ENCODE measurements around the gene KBTBD12. TPM values are rescaled to one million over a fixed set of nuclear protein-coding genes. Genes with fewer than 3 reads are reported as not detected.

Gene KBTBD12
- total RNA-seq, 2 experiments from 2014 or later, result not detected

- no peaks in the 10 kb centered on the region for H3K4me1 Mint-ChIP-seq (ENCODE audit: low read depth)
- DNase-seq (no peak), ATAC-seq (no peak)
- no peaks in the 10 kb centered on the region for H3K9me3 Mint-ChIP-seq (ENCODE audit: insufficient read depth)
- H3K36me3 Mint-ChIP-seq (ENCODE audit: low read depth), result no peaks in the 10 kb centered on the region
- POLR2A ChIA-PET, result no interaction called here
- no peak overlapping the region for H3K4me3 Mint-ChIP-seq
- H3K27ac Mint-ChIP-seq, result no peak overlapping the region
- CTCF ChIA-PET, result no interaction called here
- H3K27me3 Mint-ChIP-seq (ENCODE audit: low read depth), result peaks cover 15% of the 10 kb centered on the region
Measured at GRCh38 chr3:127981097-127981496, 66.1 kb downstream of the KBTBD12 start.

- Mint-ChIP-seq H3K27me3 (ENCODE audit: low read depth) (peaks cover 7% of the 10 kb centered on the region), H3K9me3 (ENCODE audit: insufficient read depth) (no peaks in the 10 kb centered on the region), H3K36me3 (ENCODE audit: low read depth) (no peaks in the 10 kb centered on the region), H3K27ac (no peak overlapping the region), H3K4me1 (ENCODE audit: low read depth) (no peaks in the 10 kb centered on the region), H3K4me3 (no peak overlapping the region)
- ChIA-PET POLR2A (no interaction called here), CTCF (interaction anchor here (0.6 kb wide), 1 partner anchor 22 kb away, joined by 3 read pairs; no protein-coding TSS in a partner anchor)
- DNase-seq (no peak), ATAC-seq (no peak)
Measured at GRCh38 chr3:127982155-127982554, 67.1 kb downstream of the KBTBD12 start.

GRCh38 chr3:127984241-127984975, 69.4 kb downstream of the KBTBD12 start:
- no peaks in the 10 kb centered on the region for H3K9me3 Mint-ChIP-seq (ENCODE audit: insufficient read depth)
- ChIA-PET CTCF (no interaction called here), POLR2A (no interaction called here)
- DNase-seq, result no peak
- no peak overlapping the region for H3K4me3 Mint-ChIP-seq
- peaks cover 3% of the 10 kb centered on the region for H3K27me3 Mint-ChIP-seq (ENCODE audit: low read depth)
- no peak overlapping the region for H3K27ac Mint-ChIP-seq
- H3K4me1 Mint-ChIP-seq (ENCODE audit: low read depth), result no peaks in the 10 kb centered on the region
- ATAC-seq, result no peak
- no peaks in the 10 kb centered on the region for H3K36me3 Mint-ChIP-seq (ENCODE audit: low read depth)

- ChIA-PET CTCF (no interaction called here), POLR2A (no interaction called here)
- H3K9me3 Mint-ChIP-seq (ENCODE audit: insufficient read depth), result no peaks in the 10 kb centered on the region
- H3K27ac Mint-ChIP-seq, result no peak overlapping the region
- DNase-seq (no peak), ATAC-seq (no peak)
- H3K27me3 Mint-ChIP-seq (ENCODE audit: low read depth), result peaks cover 3% of the 10 kb centered on the region
- H3K36me3 Mint-ChIP-seq (ENCODE audit: low read depth), result no peaks in the 10 kb centered on the region
- no peak overlapping the region for H3K4me3 Mint-ChIP-seq
- H3K4me1 Mint-ChIP-seq (ENCODE audit: low read depth), result no peaks in the 10 kb centered on the region
Measured at GRCh38 chr3:127985216-127985615, 70.2 kb downstream of the KBTBD12 start.

GRCh38 chr3:127985655-127986225, 70.7 kb downstream of the KBTBD12 start:
- peaks cover 3% of the 10 kb centered on the region for H3K27me3 Mint-ChIP-seq (ENCODE audit: low read depth)
- no peak for ATAC-seq
- no peaks in the 10 kb centered on the region for H3K4me1 Mint-ChIP-seq (ENCODE audit: low read depth)
- CTCF ChIA-PET, result no interaction called here
- POLR2A ChIA-PET, result no interaction called here
- H3K9me3 Mint-ChIP-seq (ENCODE audit: insufficient read depth), result no peaks in the 10 kb centered on the region
- H3K27ac Mint-ChIP-seq, result no peak overlapping the region
- no peak for DNase-seq
- no peak overlapping the region for H3K4me3 Mint-ChIP-seq
- H3K36me3 Mint-ChIP-seq (ENCODE audit: low read depth), result no peaks in the 10 kb centered on the region

GRCh38 chr3:127986803-127987202, 71.8 kb downstream of the KBTBD12 start:
- H3K4me1 Mint-ChIP-seq (ENCODE audit: low read depth), result no peaks in the 10 kb centered on the region
- H3K4me3 Mint-ChIP-seq, result no peak overlapping the region
- CTCF ChIA-PET, result no interaction called here
- H3K9me3 Mint-ChIP-seq (ENCODE audit: insufficient read depth), result no peaks in the 10 kb centered on the region
- H3K27me3 Mint-ChIP-seq (ENCODE audit: low read depth), result no peaks in the 10 kb centered on the region
- POLR2A ChIA-PET, result no interaction called here
- DNase-seq, result no peak
- no peaks in the 10 kb centered on the region for H3K36me3 Mint-ChIP-seq (ENCODE audit: low read depth)
- H3K27ac Mint-ChIP-seq, result no peak overlapping the region
- no peak for ATAC-seq

- ChIA-PET POLR2A (no interaction called here), CTCF (no interaction called here)
- Mint-ChIP-seq H3K4me3 (no peak overlapping the region), H3K27ac (no peak overlapping the region), H3K36me3 (ENCODE audit: low read depth) (no peaks in the 10 kb centered on the region), H3K4me1 (ENCODE audit: low read depth) (no peaks in the 10 kb centered on the region), H3K9me3 (ENCODE audit: insufficient read depth) (no peaks in the 10 kb centered on the region), H3K27me3 (ENCODE audit: low read depth) (no peaks in the 10 kb centered on the region)
- ATAC-seq (no peak), DNase-seq (no peak)
Measured at GRCh38 chr3:127987309-127987995, 72.4 kb downstream of the KBTBD12 start.

GRCh38 chr3:127988770-127989557, 73.9 kb downstream of the KBTBD12 start:
- H3K27me3 Mint-ChIP-seq (ENCODE audit: low read depth), result no peaks in the 10 kb centered on the region
- ChIA-PET CTCF (no interaction called here), POLR2A (no interaction called here)
- DNase-seq (no peak), ATAC-seq (no peak)
- H3K4me1 Mint-ChIP-seq (ENCODE audit: low read depth), result no peaks in the 10 kb centered on the region
- H3K9me3 Mint-ChIP-seq (ENCODE audit: insufficient read depth), result no peaks in the 10 kb centered on the region
- H3K36me3 Mint-ChIP-seq (ENCODE audit: low read depth), result no peaks in the 10 kb centered on the region
- H3K4me3 Mint-ChIP-seq, result no peak overlapping the region
- no peak overlapping the region for H3K27ac Mint-ChIP-seq

GRCh38 chr3:127990051-127990450, 75.0 kb downstream of the KBTBD12 start:
- Mint-ChIP-seq H3K4me1 (ENCODE audit: low read depth) (no peaks in the 10 kb centered on the region), H3K4me3 (no peak overlapping the region), H3K27me3 (ENCODE audit: low read depth) (no peaks in the 10 kb centered on the region), H3K9me3 (ENCODE audit: insufficient read depth) (no peaks in the 10 kb centered on the region), H3K27ac (no peak overlapping the region), H3K36me3 (ENCODE audit: low read depth) (no peaks in the 10 kb centered on the region)
- ChIA-PET CTCF (no interaction called here), POLR2A (no interaction called here)
- no peak for DNase-seq
- no peak for ATAC-seq

GRCh38 chr3:127990461-127990860, 75.4 kb downstream of the KBTBD12 start:
- CTCF ChIA-PET, result no interaction called here

GRCh38 chr3:127991251-127991650, 76.2 kb downstream of the KBTBD12 start:
- Mint-ChIP-seq H3K36me3 (ENCODE audit: low read depth) (no peaks in the 10 kb centered on the region), H3K27ac (no peak overlapping the region), H3K4me3 (no peak overlapping the region), H3K4me1 (ENCODE audit: low read depth) (no peaks in the 10 kb centered on the region), H3K27me3 (ENCODE audit: low read depth) (no peaks in the 10 kb centered on the region), H3K9me3 (ENCODE audit: insufficient read depth) (no peaks in the 10 kb centered on the region)
- DNase-seq (no peak), ATAC-seq (no peak)
- POLR2A ChIA-PET, result no interaction called here
- CTCF ChIA-PET, result no interaction called here

More at GRCh38 chr3:127990461-127990860, 75.4 kb downstream of the KBTBD12 start:
- no peaks in the 10 kb centered on the region for H3K36me3 Mint-ChIP-seq (ENCODE audit: low read depth)
- H3K4me1 Mint-ChIP-seq (ENCODE audit: low read depth), result no peaks in the 10 kb centered on the region
- POLR2A ChIA-PET, result no interaction called here
- no peaks in the 10 kb centered on the region for H3K9me3 Mint-ChIP-seq (ENCODE audit: insufficient read depth)
- H3K27me3 Mint-ChIP-seq (ENCODE audit: low read depth), result no peaks in the 10 kb centered on the region
- no peak for ATAC-seq
- DNase-seq, result no peak
- H3K4me3 Mint-ChIP-seq, result no peak overlapping the region
- H3K27ac Mint-ChIP-seq, result no peak overlapping the region

GRCh38 chr3:127991681-127992080, 76.6 kb downstream of the KBTBD12 start:
- Mint-ChIP-seq H3K36me3 (ENCODE audit: low read depth) (no peaks in the 10 kb centered on the region), H3K9me3 (ENCODE audit: insufficient read depth) (no peaks in the 10 kb centered on the region), H3K4me1 (ENCODE audit: low read depth) (no peaks in the 10 kb centered on the region), H3K27ac (no peak overlapping the region), H3K27me3 (ENCODE audit: low read depth) (no peaks in the 10 kb centered on the region), H3K4me3 (no peak overlapping the region)
- ATAC-seq, result no peak
- ChIA-PET POLR2A (no interaction called here), CTCF (no interaction called here)
- no peak for DNase-seq

Data from activated CD8-positive, alpha-beta T cell treated with anti-CD3 and anti-CD28 coated beads, Interleukin-2, amount 10 ng/mL, durations not matched to agents 7 days and 5 days (primary cell).